ENCODE results near the gene METTL23.

DNA sequence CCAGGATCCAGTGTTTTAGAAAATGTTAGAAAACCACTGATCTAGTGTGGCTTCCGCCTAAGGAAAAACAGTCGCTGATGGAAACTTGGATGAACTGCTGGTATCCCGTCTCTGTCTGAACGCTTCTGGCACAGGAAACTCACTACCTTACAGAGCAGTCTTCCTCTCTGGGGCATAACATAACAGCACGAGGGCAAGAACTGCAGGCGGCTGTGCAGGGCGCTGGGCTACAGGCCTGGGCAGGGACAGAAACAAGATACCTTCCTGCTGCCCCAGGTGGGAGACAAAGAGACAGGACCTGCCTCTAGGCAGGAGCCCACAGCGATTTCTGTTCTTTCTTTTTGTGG is 26.4 kb upstream of the METTL23 start:
- TF ChIP-seq, protein P1, sequence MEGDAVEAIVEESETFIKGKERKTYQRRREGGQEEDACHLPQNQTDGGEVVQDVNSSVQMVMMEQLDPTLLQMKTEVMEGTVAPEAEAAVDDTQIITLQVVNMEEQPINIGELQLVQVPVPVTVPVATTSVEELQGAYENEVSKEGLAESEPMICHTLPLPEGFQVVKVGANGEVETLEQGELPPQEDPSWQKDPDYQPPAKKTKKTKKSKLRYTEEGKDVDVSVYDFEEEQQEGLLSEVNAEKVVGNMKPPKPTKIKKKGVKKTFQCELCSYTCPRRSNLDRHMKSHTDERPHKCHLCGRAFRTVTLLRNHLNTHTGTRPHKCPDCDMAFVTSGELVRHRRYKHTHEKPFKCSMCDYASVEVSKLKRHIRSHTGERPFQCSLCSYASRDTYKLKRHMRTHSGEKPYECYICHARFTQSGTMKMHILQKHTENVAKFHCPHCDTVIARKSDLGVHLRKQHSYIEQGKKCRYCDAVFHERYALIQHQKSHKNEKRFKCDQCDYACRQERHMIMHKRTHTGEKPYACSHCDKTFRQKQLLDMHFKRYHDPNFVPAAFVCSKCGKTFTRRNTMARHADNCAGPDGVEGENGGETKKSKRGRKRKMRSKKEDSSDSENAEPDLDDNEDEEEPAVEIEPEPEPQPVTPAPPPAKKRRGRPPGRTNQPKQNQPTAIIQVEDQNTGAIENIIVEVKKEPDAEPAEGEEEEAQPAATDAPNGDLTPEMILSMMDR (IDR thresholded peaks at IDR 0.05; ENCODE audit: poor library complexity, severe bottlenecking), result no peak
- no peak for TF ChIP-seq SMC3 (conservative IDR thresholded peaks at IDR 0.05; ENCODE audit: poor library complexity)
- TF ChIP-seq POLR2AphosphoS5 (IDR thresholded peaks at IDR 0.05), result no peak
- TF ChIP-seq, protein P2, sequence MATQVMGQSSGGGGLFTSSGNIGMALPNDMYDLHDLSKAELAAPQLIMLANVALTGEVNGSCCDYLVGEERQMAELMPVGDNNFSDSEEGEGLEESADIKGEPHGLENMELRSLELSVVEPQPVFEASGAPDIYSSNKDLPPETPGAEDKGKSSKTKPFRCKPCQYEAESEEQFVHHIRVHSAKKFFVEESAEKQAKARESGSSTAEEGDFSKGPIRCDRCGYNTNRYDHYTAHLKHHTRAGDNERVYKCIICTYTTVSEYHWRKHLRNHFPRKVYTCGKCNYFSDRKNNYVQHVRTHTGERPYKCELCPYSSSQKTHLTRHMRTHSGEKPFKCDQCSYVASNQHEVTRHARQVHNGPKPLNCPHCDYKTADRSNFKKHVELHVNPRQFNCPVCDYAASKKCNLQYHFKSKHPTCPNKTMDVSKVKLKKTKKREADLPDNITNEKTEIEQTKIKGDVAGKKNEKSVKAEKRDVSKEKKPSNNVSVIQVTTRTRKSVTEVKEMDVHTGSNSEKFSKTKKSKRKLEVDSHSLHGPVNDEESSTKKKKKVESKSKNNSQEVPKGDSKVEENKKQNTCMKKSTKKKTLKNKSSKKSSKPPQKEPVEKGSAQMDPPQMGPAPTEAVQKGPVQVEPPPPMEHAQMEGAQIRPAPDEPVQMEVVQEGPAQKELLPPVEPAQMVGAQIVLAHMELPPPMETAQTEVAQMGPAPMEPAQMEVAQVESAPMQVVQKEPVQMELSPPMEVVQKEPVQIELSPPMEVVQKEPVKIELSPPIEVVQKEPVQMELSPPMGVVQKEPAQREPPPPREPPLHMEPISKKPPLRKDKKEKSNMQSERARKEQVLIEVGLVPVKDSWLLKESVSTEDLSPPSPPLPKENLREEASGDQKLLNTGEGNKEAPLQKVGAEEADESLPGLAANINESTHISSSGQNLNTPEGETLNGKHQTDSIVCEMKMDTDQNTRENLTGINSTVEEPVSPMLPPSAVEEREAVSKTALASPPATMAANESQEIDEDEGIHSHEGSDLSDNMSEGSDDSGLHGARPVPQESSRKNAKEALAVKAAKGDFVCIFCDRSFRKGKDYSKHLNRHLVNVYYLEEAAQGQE (IDR thresholded peaks at IDR 0.05; ENCODE audit: borderline replicate concordance), result no peak
- TF ChIP-seq TAF1 (IDR thresholded peaks at IDR 0.05; ENCODE audit: low read depth), result no peak
- no peak for TF ChIP-seq EP300 (conservative IDR thresholded peaks at IDR 0.05; ENCODE audit: poor library complexity, severe bottlenecking)
- TF ChIP-seq EZH2 (IDR thresholded peaks at IDR 0.05; ENCODE audit: borderline replicate concordance, insufficient read depth, low read length, poor library complexity, severe bottlenecking), result no peak
